NCI-H82 treated with DMSO at 0.1 percent for 48 hours (cell line): Measurements from ENCODE around the gene CCDC92.

ENCODE experiments used
- DNase-seq: peaks from one replicate; lab custom pipeline; 2025; ENCODE audit not compliant: unreplicated experiment; lab: John Stamatoyannopoulos, UW

Gene CCDC92

GRCh38 chr12:123972457-123973401 is at the start of gene CCDC92, which contains the start of gene ZNF664:
TSS of gene CCDC92 (minus strand) at chr12:123972831. CDS start at chr12:123944305, 28,526 bp downstream.
TSS of gene ZNF664 (plus strand) at chr12:123973215. CDS start at chr12:124012145, 38,930 bp downstream.
- DNase-seq: peak; percentile 82

GRCh38 chr12:124022161-124022560 is 49.5 kb upstream of the CCDC92 start:
- no peak for DNase-seq

GRCh38 chr12:124021007-124021406 is 48.4 kb upstream of the CCDC92 start:
- no peak for DNase-seq

GRCh38 chr12:124020514-124020949 is 47.9 kb upstream of the CCDC92 start:
- DNase-seq: no peak

GRCh38 chr12:124019115-124019514 is 46.5 kb upstream of the CCDC92 start:
- no peak for DNase-seq

GRCh38 chr12:124018539-124018938 is 45.9 kb upstream of the CCDC92 start:
- no peak for DNase-seq

GRCh38 chr12:124017064-124017463 is 44.4 kb upstream of the CCDC92 start:
- no peak for DNase-seq

GRCh38 chr12:124015494-124016461 is 43.1 kb upstream of the CCDC92 start:
- no peak for DNase-seq

- DNase-seq: no peak
These were observed 40.4 kb upstream of the CCDC92 start for GRCh38 chr12:124013073-124013472.

- DNase-seq: no peak
These were observed 38.9 kb upstream of the CCDC92 start for GRCh38 chr12:124011435-124012115.

GRCh38 chr12:124010687-124011086 is 38.1 kb upstream of the CCDC92 start:
- no peak for DNase-seq

GRCh38 chr12:124009781-124010180 is 37.1 kb upstream of the CCDC92 start:
- no peak for DNase-seq

- no peak for DNase-seq
These were observed 36.0 kb upstream of the CCDC92 start for GRCh38 chr12:124008595-124008994.

GRCh38 chr12:124007826-124008570 is 35.4 kb upstream of the CCDC92 start:
- no peak for DNase-seq

- no peak for DNase-seq
These were observed 34.4 kb upstream of the CCDC92 start for GRCh38 chr12:124006846-124007713.

GRCh38 chr12:124006085-124006845 is 33.6 kb upstream of the CCDC92 start:
- DNase-seq: no peak

GRCh38 chr12:124004233-124004875 is 31.7 kb upstream of the CCDC92 start:
- peak; percentile 65 for DNase-seq

- DNase-seq: no peak
These were observed 30.0 kb upstream of the CCDC92 start for GRCh38 chr12:124002654-124003053.
